Osteocyte (in vitro differentiated cells): ENCODE measurements around the gene SMC1B. TPM values are rescaled to one million over a fixed set of nuclear protein-coding genes. Genes with fewer than 3 reads are reported as not detected.
"Not testable (repeated sequence)": the region's sequence is repeated elsewhere in the genome, so short reads cannot be mapped to it uniquely, and the experiment has no call there.

Source experiments
- DNase-seq: peaks from one replicate; pipeline ENCODE4 v3.0.0; 2021; ENCODE audit warnings: mixed read lengths; ENCODE audit not compliant: unreplicated experiment; ENCODE audit errors: extremely low spot score
- H3K27ac Mint-ChIP-seq: one replicate; pipeline ENCODE4 v1.8.0; 2021; ENCODE audit warnings: mild to moderate bottlenecking, mixed read lengths; ENCODE audit not compliant: unreplicated experiment
- H3K27me3 Mint-ChIP-seq: one replicate; pipeline ENCODE4 v1.8.0; 2021; ENCODE audit warnings: mixed read lengths; ENCODE audit not compliant: unreplicated experiment
- H3K36me3 Mint-ChIP-seq: one replicate; pipeline ENCODE4 v1.8.0; 2021; ENCODE audit warnings: mixed read lengths; ENCODE audit not compliant: unreplicated experiment
- H3K4me1 Mint-ChIP-seq: one replicate; pipeline ENCODE4 v1.8.0; 2021; ENCODE audit warnings: mixed read lengths; ENCODE audit not compliant: unreplicated experiment
- H3K4me3 Mint-ChIP-seq: one replicate; pipeline ENCODE4 v1.8.0; 2021; ENCODE audit warnings: mild to moderate bottlenecking, moderate library complexity, mixed read lengths; ENCODE audit not compliant: unreplicated experiment
- H3K9me3 Mint-ChIP-seq: one replicate; pipeline ENCODE4 v1.8.0; 2021; ENCODE audit warnings: mixed read lengths; ENCODE audit not compliant: unreplicated experiment
- total RNA-seq: library from RNA; stranded (reverse); gene quantifications from 2 replicates; pipeline ENCODE4 v1.2.1, GENCODE V29; 2021
- TF ChIP-seq, protein P1 (sequence below): fragments of 200-600 bp; sonication (generic); IDR thresholded peaks from 2 replicates; pipeline ENCODE4 v1.5.0; 2021; ENCODE audit warnings: antibody characterized with exemption, mild to moderate bottlenecking, moderate library complexity

SMC1B gene
- total RNA-seq, 1 donor from 2014 or later, result not detected

GRCh38 chr22:45295492-45295891, 117.9 kb downstream of the SMC1B start:
- TF ChIP-seq, protein P1, sequence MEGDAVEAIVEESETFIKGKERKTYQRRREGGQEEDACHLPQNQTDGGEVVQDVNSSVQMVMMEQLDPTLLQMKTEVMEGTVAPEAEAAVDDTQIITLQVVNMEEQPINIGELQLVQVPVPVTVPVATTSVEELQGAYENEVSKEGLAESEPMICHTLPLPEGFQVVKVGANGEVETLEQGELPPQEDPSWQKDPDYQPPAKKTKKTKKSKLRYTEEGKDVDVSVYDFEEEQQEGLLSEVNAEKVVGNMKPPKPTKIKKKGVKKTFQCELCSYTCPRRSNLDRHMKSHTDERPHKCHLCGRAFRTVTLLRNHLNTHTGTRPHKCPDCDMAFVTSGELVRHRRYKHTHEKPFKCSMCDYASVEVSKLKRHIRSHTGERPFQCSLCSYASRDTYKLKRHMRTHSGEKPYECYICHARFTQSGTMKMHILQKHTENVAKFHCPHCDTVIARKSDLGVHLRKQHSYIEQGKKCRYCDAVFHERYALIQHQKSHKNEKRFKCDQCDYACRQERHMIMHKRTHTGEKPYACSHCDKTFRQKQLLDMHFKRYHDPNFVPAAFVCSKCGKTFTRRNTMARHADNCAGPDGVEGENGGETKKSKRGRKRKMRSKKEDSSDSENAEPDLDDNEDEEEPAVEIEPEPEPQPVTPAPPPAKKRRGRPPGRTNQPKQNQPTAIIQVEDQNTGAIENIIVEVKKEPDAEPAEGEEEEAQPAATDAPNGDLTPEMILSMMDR, result no peak
- Mint-ChIP-seq H3K4me3 (no peak overlapping the region), H3K9me3 (no peaks in the 10 kb centered on the region), H3K4me1 (no peaks in the 10 kb centered on the region), H3K27ac (no peak overlapping the region), H3K27me3 (no peaks in the 10 kb centered on the region), H3K36me3 (no peaks in the 10 kb centered on the region)
- DNase-seq, result no peak

- H3K4me3 Mint-ChIP-seq, H3K36me3 Mint-ChIP-seq, H3K9me3 Mint-ChIP-seq, DNase-seq, H3K27ac Mint-ChIP-seq, H3K4me1 Mint-ChIP-seq, H3K27me3 Mint-ChIP-seq: not testable (repeated sequence)
Measured at GRCh38 chr22:45295004-45295403, 118.4 kb downstream of the SMC1B start.

Other genes starting within 250 kb of the SMC1B start
- gene NUP50, start 249.7 kb downstream of the SMC1B start, total RNA-seq, result 44.1 and 48.3 TPM in 2 replicates
- gene KIAA0930, start 172.7 kb downstream of the SMC1B start, total RNA-seq, result 53.1 and 64.7 TPM in 2 replicates
- gene UPK3A, start 128.7 kb downstream of the SMC1B start, total RNA-seq, result not detected in 2 replicates
- gene FAM118A, start 103.7 kb downstream of the SMC1B start, total RNA-seq, result 101 and 110 TPM in 2 replicates
- gene RIBC2, start 94 bp upstream of the SMC1B start, total RNA-seq, result 0.56 and 0.68 TPM in 2 replicates
- gene FBLN1, start 89.3 kb upstream of the SMC1B start, total RNA-seq, result 211 and 240 TPM in 2 replicates